Measurements from ENCODE around the gene FOXP1.

FOXP1 gene

GRCh38 chr3:71226565-71227269, 356.8 kb downstream of the FOXP1 start:
- H3K36me3 ChIP-seq (ENCODE audit: low read length): no peaks in the 10 kb centered on the region
- no peaks in the 10 kb centered on the region for H3K27me3 ChIP-seq (ENCODE audit: low read length)
- no peak overlapping the region for H3K9ac ChIP-seq (ENCODE audit: low read length)
- no peaks in the 10 kb centered on the region for H3K79me2 ChIP-seq (ENCODE audit: insufficient read depth, low read length)
- TF ChIP-seq CTCF (IDR thresholded peaks at IDR 0.05; ENCODE audit: insufficient read depth, low read length, poor library complexity, severe bottlenecking): no peak
- no peak for TF ChIP-seq EZH2phosphoT487 (conservative IDR thresholded peaks at IDR 0.05; ENCODE audit: low read length)
- H3K9me3 ChIP-seq (ENCODE audit: insufficient read depth, low read length): no peaks in the 10 kb centered on the region
- H3K4me2 ChIP-seq (ENCODE audit: low read depth, low read length, poor library complexity, severe bottlenecking): no peak overlapping the region
- no peak overlapping the region for H3K27ac ChIP-seq (ENCODE audit: low read depth, low read length)
- no peak overlapping the region for H2AFZ ChIP-seq (ENCODE audit: low read depth, low read length, severe bottlenecking)
- no peaks in the 10 kb centered on the region for H4K20me1 ChIP-seq (ENCODE audit: low read depth, low read length)
- no peaks in the 10 kb centered on the region for H3K9me2 ChIP-seq (replicated peaks; ENCODE audit: insufficient read depth, low read length)
- no peaks in the 10 kb centered on the region for H3F3A ChIP-seq (ENCODE audit: insufficient read depth)
- H3K4me3 ChIP-seq (ENCODE audit: insufficient read depth, low read length, poor library complexity, severe bottlenecking): no peak overlapping the region

GRCh38 chr3:71225951-71226564, 357.5 kb downstream of the FOXP1 start:
- H2AFZ ChIP-seq (ENCODE audit: low read depth, low read length, severe bottlenecking): no peak overlapping the region
- H3K9me3 ChIP-seq (ENCODE audit: insufficient read depth, low read length): no peaks in the 10 kb centered on the region
- H3K27ac ChIP-seq (ENCODE audit: low read depth, low read length): no peak overlapping the region
- H3K27me3 ChIP-seq (ENCODE audit: low read length): no peaks in the 10 kb centered on the region
- no peaks in the 10 kb centered on the region for H3K36me3 ChIP-seq (ENCODE audit: low read length)
- H3K4me2 ChIP-seq (ENCODE audit: low read depth, low read length, poor library complexity, severe bottlenecking): no peak overlapping the region
- H3K4me3 ChIP-seq (ENCODE audit: insufficient read depth, low read length, poor library complexity, severe bottlenecking): no peak overlapping the region
- TF ChIP-seq EZH2phosphoT487 (conservative IDR thresholded peaks at IDR 0.05; ENCODE audit: low read length) (no peak), CTCF (IDR thresholded peaks at IDR 0.05; ENCODE audit: insufficient read depth, low read length, poor library complexity, severe bottlenecking) (no peak)
- H3K79me2 ChIP-seq (ENCODE audit: insufficient read depth, low read length): no peaks in the 10 kb centered on the region
- no peaks in the 10 kb centered on the region for H3F3A ChIP-seq (ENCODE audit: insufficient read depth)
- no peaks in the 10 kb centered on the region for H4K20me1 ChIP-seq (ENCODE audit: low read depth, low read length)
- no peaks in the 10 kb centered on the region for H3K9me2 ChIP-seq (replicated peaks; ENCODE audit: insufficient read depth, low read length)
- no peak overlapping the region for H3K9ac ChIP-seq (ENCODE audit: low read length)

GRCh38 chr3:71225002-71225684, 358.4 kb downstream of the FOXP1 start:
- no peak overlapping the region for H2AFZ ChIP-seq (ENCODE audit: low read depth, low read length, severe bottlenecking)
- no peaks in the 10 kb centered on the region for H4K20me1 ChIP-seq (ENCODE audit: low read depth, low read length)
- H3K9me3 ChIP-seq (ENCODE audit: insufficient read depth, low read length): no peaks in the 10 kb centered on the region
- no peak overlapping the region for H3K9ac ChIP-seq (ENCODE audit: low read length)
- H3K4me2 ChIP-seq (ENCODE audit: low read depth, low read length, poor library complexity, severe bottlenecking): no peak overlapping the region
- H3K27me3 ChIP-seq (ENCODE audit: low read length): no peaks in the 10 kb centered on the region
- H3K4me3 ChIP-seq (ENCODE audit: insufficient read depth, low read length, poor library complexity, severe bottlenecking): no peak overlapping the region
- no peaks in the 10 kb centered on the region for H3K36me3 ChIP-seq (ENCODE audit: low read length)
- no peaks in the 10 kb centered on the region for H3F3A ChIP-seq (ENCODE audit: insufficient read depth)
- no peaks in the 10 kb centered on the region for H3K9me2 ChIP-seq (replicated peaks; ENCODE audit: insufficient read depth, low read length)
- H3K79me2 ChIP-seq (ENCODE audit: insufficient read depth, low read length): no peaks in the 10 kb centered on the region
- TF ChIP-seq EZH2phosphoT487 (conservative IDR thresholded peaks at IDR 0.05; ENCODE audit: low read length) (no peak), CTCF (IDR thresholded peaks at IDR 0.05; ENCODE audit: insufficient read depth, low read length, poor library complexity, severe bottlenecking) (no peak)
- H3K27ac ChIP-seq (ENCODE audit: low read depth, low read length): no peak overlapping the region

Data from SU-DHL-6 (cell line).